ENCODE measurements around the gene TIAM2. TPM values are rescaled to one million over a fixed set of nuclear protein-coding genes. Genes with fewer than 3 reads are reported as not detected.

Gene TIAM2
- total and polyA plus RNA-seq, 2 experiments from 2014 or later, result 14.2 to 24.4 TPM

DNA sequence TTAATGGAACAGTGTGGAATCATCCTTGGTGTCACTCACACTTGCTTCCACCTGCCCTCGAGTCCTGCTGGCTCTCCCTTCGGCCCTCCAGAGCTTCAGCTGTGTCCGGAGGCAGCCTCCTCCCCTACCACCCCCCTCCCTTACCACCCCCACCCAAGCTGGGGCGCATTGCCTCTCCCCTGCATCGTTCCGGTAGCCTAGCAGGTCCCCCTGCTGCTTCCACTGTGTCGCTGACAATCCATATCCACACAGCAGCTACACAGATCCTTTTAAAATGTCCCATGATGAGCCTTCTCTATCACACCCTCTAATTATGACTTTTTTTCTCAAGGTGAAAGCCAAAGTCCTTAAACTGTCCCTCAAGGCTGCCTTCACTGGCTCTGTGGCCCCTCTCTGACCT, 117.6 kb downstream of the TIAM2 start:
- peak overlapping the region; percentile 21 for H3K27ac Mint-ChIP-seq
- H3K4me3 Mint-ChIP-seq, result no peak overlapping the region
- H3K36me3 Mint-ChIP-seq (ENCODE audit: low read depth), result no peaks in the 10 kb centered on the region

DNA sequence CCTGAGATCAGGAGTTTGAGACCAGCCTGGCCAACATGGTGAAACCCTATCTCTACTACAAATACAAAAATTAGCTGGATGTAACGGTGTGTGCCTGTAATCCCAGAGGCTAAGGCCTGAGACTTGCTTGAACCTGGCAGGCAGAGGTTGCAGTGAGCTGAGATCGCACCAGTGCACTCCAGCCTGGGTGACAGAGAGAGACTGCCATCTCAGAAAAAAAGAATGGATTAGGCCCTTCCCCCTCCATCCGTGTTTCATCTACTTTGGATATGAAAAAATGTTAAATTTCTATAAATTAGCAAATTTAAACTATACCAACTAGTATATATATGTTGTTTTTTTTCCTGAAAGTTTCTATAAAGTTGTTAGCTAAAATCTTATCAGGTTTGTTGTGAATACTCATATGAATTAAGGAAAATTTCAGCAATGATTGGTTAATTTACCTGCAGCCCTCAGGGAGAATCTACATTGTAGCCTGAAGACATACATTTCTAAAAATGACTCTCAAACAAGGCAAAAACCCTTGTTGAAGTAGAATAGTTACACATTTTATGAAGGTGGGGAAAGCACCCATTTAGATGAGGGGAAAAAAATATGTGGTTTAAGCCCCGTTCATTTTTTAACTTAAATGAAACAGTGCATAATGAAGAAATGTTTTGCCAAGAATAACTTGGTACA, 120.9 kb downstream of the TIAM2 start:
- DNase-seq (ENCODE audit: low spot score), result no peak
- Histone ChIP-seq H3K4me1 (ENCODE audit: insufficient read depth) (peaks cover 33% of the 10 kb centered on the region), H4K20me1 (replicated peaks; ENCODE audit: insufficient read depth) (no peaks in the 10 kb centered on the region), H3K9me2 (ENCODE audit: insufficient read depth) (no peaks in the 10 kb centered on the region), H3F3A (replicated peaks; ENCODE audit: low read depth) (peaks cover 6% of the 10 kb centered on the region; the same call in 1 of the 2 replicates), H3K27me3 (ENCODE audit: insufficient read depth) (no peaks in the 10 kb centered on the region), H3K4me2 (no peak overlapping the region), H3K36me3 (ENCODE audit: insufficient read depth) (no peaks in the 10 kb centered on the region), H3K79me2 (replicated peaks; ENCODE audit: insufficient read depth) (no peaks in the 10 kb centered on the region; the same call in 1 of the 2 replicates), H2AFZ (no peak overlapping the region), H3K27ac (ENCODE audit: low read depth) (peak overlapping the region; percentile 7; the same call in 1 of the 2 replicates), H3K4me3 (no peak overlapping the region)
- Mint-ChIP-seq H3K4me1 (peaks cover 46% of the 10 kb centered on the region), H3K27ac (peak overlapping the region; percentile 58; the same call in 1 of the 2 replicates), H3K4me3 (no peak overlapping the region), H3K9me3 (0 out of 3 replicates have a peak, but pooled peaks cover 2% of the 10 kb centered on the region), H3K27me3 (ENCODE audit: insufficient read depth, low read depth, poor library complexity) (peaks cover 2% of the 10 kb centered on the region), H3K36me3 (ENCODE audit: low read depth) (peaks cover 8% of the 10 kb centered on the region; the same call in 1 of the 3 replicates)
- no peak for ATAC-seq
- TF ChIP-seq EZH2 (IDR thresholded peaks at IDR 0.05; ENCODE audit: low read depth, unreplicated experiment) (no peak), ZNF331 (CRISPR knock-in tag; IDR thresholded peaks at IDR 0.05; ENCODE audit: low read depth) (no peak), POLR2AphosphoS5 (IDR thresholded peaks at IDR 0.05; ENCODE audit: low read depth) (no peak), EZH2phosphoT487 (IDR thresholded peaks at IDR 0.05; ENCODE audit: unreplicated experiment) (no peak), STAT1 (IDR thresholded peaks at IDR 0.05; ENCODE audit: unreplicated experiment) (no peak), ZNF462 (CRISPR knock-in tag; IDR thresholded peaks at IDR 0.05) (no peak), NANOG (IDR thresholded peaks at IDR 0.05; ENCODE audit: borderline replicate concordance) (no peak)
- TF ChIP-seq, protein P1, sequence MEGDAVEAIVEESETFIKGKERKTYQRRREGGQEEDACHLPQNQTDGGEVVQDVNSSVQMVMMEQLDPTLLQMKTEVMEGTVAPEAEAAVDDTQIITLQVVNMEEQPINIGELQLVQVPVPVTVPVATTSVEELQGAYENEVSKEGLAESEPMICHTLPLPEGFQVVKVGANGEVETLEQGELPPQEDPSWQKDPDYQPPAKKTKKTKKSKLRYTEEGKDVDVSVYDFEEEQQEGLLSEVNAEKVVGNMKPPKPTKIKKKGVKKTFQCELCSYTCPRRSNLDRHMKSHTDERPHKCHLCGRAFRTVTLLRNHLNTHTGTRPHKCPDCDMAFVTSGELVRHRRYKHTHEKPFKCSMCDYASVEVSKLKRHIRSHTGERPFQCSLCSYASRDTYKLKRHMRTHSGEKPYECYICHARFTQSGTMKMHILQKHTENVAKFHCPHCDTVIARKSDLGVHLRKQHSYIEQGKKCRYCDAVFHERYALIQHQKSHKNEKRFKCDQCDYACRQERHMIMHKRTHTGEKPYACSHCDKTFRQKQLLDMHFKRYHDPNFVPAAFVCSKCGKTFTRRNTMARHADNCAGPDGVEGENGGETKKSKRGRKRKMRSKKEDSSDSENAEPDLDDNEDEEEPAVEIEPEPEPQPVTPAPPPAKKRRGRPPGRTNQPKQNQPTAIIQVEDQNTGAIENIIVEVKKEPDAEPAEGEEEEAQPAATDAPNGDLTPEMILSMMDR (conservative IDR thresholded peaks at IDR 0.05; ENCODE audit: low read depth in 2 of 2), result no peak

More for the DNA sequence above, 117.6 kb downstream of the TIAM2 start:
- no peak for DNase-seq (ENCODE audit: low spot score)
- H3K4me1 ChIP-seq (ENCODE audit: insufficient read depth), result peaks cover 39% of the 10 kb centered on the region
- H3K27me3 Mint-ChIP-seq (ENCODE audit: insufficient read depth, low read depth, poor library complexity), result peaks cover 5% of the 10 kb centered on the region
- peak overlapping the region; percentile 79; the same call in 1 of the 2 replicates for H3K27ac ChIP-seq (ENCODE audit: low read depth)
- TF ChIP-seq, protein P1 (conservative IDR thresholded peaks at IDR 0.05; ENCODE audit: low read depth in 2 of 2), result peak in 1 of 2 experiments; percentile 15; a peak in 1 of 4 replicates
- no peak for TF ChIP-seq ZNF331 (CRISPR knock-in tag; IDR thresholded peaks at IDR 0.05; ENCODE audit: low read depth)
- H3K79me2 ChIP-seq (replicated peaks; ENCODE audit: insufficient read depth), result no peaks in the 10 kb centered on the region; the same call in 1 of the 2 replicates
- H3K4me3 ChIP-seq, result no peak overlapping the region
- no peak overlapping the region; the same call in 1 of the 2 replicates for H3K4me2 ChIP-seq
- no peak overlapping the region for H2AFZ ChIP-seq
- no peaks in the 10 kb centered on the region for H3K9me3 Mint-ChIP-seq
- 0 out of 2 replicates have a peak, but pooled peaks cover 10% of the 10 kb centered on the region for H3F3A ChIP-seq (replicated peaks; ENCODE audit: low read depth)
- no peaks in the 10 kb centered on the region for H3K9me2 ChIP-seq (ENCODE audit: insufficient read depth)
- peaks cover 43% of the 10 kb centered on the region for H3K4me1 Mint-ChIP-seq
- no peaks in the 10 kb centered on the region for H3K36me3 ChIP-seq (ENCODE audit: insufficient read depth)
- peak; percentile 48 for ATAC-seq
- no peaks in the 10 kb centered on the region for H4K20me1 ChIP-seq (replicated peaks; ENCODE audit: insufficient read depth)
- no peaks in the 10 kb centered on the region for H3K27me3 ChIP-seq (ENCODE audit: insufficient read depth)
